ENCODE data around the gene CISH. TPM values are rescaled to one million over a fixed set of nuclear protein-coding genes. Genes with fewer than 3 reads are reported as not detected.

Gene CISH
- total and polyA plus RNA-seq, 9 of the 15 experiments (the other 6 are each of a cell fraction or from before 2014, with no cell fraction given): 1.7 to 47.7 (median 18.3) TPM

- TF ChIP-seq NCOA2 (IDR thresholded peaks at IDR 0.05; ENCODE audit: partially characterized antibody in 2 of 2): no peak
- peak; percentile 42; the same call in 1 of the 2 replicates for TF ChIP-seq PHF8 (IDR thresholded peaks at IDR 0.05; ENCODE audit: borderline replicate concordance, low read length)
- TF ChIP-seq, protein P1, sequence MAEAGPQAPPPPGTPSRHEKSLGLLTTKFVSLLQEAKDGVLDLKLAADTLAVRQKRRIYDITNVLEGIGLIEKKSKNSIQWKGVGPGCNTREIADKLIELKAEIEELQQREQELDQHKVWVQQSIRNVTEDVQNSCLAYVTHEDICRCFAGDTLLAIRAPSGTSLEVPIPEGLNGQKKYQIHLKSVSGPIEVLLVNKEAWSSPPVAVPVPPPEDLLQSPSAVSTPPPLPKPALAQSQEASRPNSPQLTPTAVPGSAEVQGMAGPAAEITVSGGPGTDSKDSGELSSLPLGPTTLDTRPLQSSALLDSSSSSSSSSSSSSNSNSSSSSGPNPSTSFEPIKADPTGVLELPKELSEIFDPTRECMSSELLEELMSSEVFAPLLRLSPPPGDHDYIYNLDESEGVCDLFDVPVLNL (CRISPR knock-in tag; IDR thresholded peaks at IDR 0.05; ENCODE audit: low read depth): no peak
- TF ChIP-seq, protein P2, sequence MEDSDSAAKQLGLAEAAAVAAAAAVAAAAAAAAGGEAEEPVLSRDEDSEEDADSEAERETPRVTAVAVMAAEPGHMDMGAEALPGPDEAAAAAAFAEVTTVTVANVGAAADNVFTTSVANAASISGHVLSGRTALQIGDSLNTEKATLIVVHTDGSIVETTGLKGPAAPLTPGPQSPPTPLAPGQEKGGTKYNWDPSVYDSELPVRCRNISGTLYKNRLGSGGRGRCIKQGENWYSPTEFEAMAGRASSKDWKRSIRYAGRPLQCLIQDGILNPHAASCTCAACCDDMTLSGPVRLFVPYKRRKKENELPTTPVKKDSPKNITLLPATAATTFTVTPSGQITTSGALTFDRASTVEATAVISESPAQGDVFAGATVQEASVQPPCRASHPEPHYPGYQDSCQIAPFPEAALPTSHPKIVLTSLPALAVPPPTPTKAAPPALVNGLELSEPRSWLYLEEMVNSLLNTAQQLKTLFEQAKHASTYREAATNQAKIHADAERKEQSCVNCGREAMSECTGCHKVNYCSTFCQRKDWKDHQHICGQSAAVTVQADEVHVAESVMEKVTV (CRISPR knock-in tag; IDR thresholded peaks at IDR 0.05): peak; percentile 21; the same call in 1 of the 2 replicates
- TF ChIP-seq TSC22D4 (tag; IDR thresholded peaks at IDR 0.05): no peak
- no peak for TF ChIP-seq GTF2E2 (tag; IDR thresholded peaks at IDR 0.05)
- no peak for TF ChIP-seq SMAD3 (CRISPR knock-in tag; conservative IDR thresholded peaks at IDR 0.05)
- no peak for TF ChIP-seq CREB1 (IDR thresholded peaks at IDR 0.05)
- 0 out of 2 replicates have a peak, but pooled peaks have one; percentile 20 for TF ChIP-seq CREB1 (CRISPR knock-in tag; IDR thresholded peaks at IDR 0.05)
- TF ChIP-seq GABPB1 (CRISPR knock-in tag; IDR thresholded peaks at IDR 0.05): 0 out of 2 replicates have a peak, but pooled peaks have one; percentile 6
- no peak for TF ChIP-seq CEBPB (tag; IDR thresholded peaks at IDR 0.05)
- TF ChIP-seq, protein P3, sequence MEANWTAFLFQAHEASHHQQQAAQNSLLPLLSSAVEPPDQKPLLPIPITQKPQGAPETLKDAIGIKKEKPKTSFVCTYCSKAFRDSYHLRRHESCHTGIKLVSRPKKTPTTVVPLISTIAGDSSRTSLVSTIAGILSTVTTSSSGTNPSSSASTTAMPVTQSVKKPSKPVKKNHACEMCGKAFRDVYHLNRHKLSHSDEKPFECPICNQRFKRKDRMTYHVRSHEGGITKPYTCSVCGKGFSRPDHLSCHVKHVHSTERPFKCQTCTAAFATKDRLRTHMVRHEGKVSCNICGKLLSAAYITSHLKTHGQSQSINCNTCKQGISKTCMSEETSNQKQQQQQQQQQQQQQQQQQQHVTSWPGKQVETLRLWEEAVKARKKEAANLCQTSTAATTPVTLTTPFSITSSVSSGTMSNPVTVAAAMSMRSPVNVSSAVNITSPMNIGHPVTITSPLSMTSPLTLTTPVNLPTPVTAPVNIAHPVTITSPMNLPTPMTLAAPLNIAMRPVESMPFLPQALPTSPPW (CRISPR knock-in tag; IDR thresholded peaks at IDR 0.05): peak; percentile 51; the same call in 1 of the 2 replicates
- TF ChIP-seq TOE1 (IDR thresholded peaks at IDR 0.05; ENCODE audit: borderline replicate concordance): no peak
- TF ChIP-seq TOE1 (CRISPR knock-in tag; IDR thresholded peaks at IDR 0.05; ENCODE audit: borderline replicate concordance, low read depth): no peak
- no peak for TF ChIP-seq ZNF197 (CRISPR knock-in tag; IDR thresholded peaks at IDR 0.05; ENCODE audit: low read depth)
- no peak for TF ChIP-seq ZBTB1 (CRISPR knock-in tag; IDR thresholded peaks at IDR 0.05; ENCODE audit: borderline replicate concordance, low read depth)
- TF ChIP-seq NEUROD1 (IDR thresholded peaks at IDR 0.05; ENCODE audit: borderline replicate concordance, low read depth, low read length, partially characterized antibody): peak; percentile 59
- peak; percentile 19; the same call in 1 of the 2 replicates for TF ChIP-seq CREM (IDR thresholded peaks at IDR 0.05; ENCODE audit: low read depth)
- TF ChIP-seq CTCFL (IDR thresholded peaks at IDR 0.05; ENCODE audit: borderline replicate concordance, insufficient read depth, low read depth, low read length, poor library complexity, severe bottlenecking): no peak
- no peak for TF ChIP-seq SRSF1 (IDR thresholded peaks at IDR 0.05; ENCODE audit: low read depth, low read length)
Measured at GRCh38 chr3:50567386-50568167, 44.0 kb downstream of the CISH start, which contains the start of gene C3orf18 (continued).

Measured in K562 (cell line).